Epithelial cell of proximal tubule (primary cell): Measurements from ENCODE around the gene MAP1LC3B2. TPM values are rescaled to one million over a fixed set of nuclear protein-coding genes. Genes with fewer than 3 reads are reported as not detected.
"Not testable (repeated sequence)": the region's sequence is repeated elsewhere in the genome, so short reads cannot be mapped to it uniquely, and the experiment has no call there.

Experiments used
- DNase-seq: peaks from one replicate; pipeline ENCODE4 v3.0.0-alpha.2; 2011; ENCODE audit warnings: low read depth
- H3K4me3 ChIP-seq: 2 replicates; pipeline ENCODE4 v1.5.1; 2011; ENCODE audit warnings: low read depth, mild to moderate bottlenecking, low read length
- total RNA-seq: library from RNA; depleted of rRNA; stranded (reverse); fragments of >200 nt; gene quantifications from 2 replicates; pipeline ENCODE4 v1.2.3, GENCODE V29; 2015
- TF ChIP-seq, protein P1 (sequence below): conservative IDR thresholded peaks from 2 replicates; pipeline ENCODE4 v1.5.1; 2012; ENCODE audit warnings: low read depth, mild to moderate bottlenecking, low read length

Gene MAP1LC3B2
- total RNA-seq, 1 donor from 2014 or later, result not detected

DNA sequence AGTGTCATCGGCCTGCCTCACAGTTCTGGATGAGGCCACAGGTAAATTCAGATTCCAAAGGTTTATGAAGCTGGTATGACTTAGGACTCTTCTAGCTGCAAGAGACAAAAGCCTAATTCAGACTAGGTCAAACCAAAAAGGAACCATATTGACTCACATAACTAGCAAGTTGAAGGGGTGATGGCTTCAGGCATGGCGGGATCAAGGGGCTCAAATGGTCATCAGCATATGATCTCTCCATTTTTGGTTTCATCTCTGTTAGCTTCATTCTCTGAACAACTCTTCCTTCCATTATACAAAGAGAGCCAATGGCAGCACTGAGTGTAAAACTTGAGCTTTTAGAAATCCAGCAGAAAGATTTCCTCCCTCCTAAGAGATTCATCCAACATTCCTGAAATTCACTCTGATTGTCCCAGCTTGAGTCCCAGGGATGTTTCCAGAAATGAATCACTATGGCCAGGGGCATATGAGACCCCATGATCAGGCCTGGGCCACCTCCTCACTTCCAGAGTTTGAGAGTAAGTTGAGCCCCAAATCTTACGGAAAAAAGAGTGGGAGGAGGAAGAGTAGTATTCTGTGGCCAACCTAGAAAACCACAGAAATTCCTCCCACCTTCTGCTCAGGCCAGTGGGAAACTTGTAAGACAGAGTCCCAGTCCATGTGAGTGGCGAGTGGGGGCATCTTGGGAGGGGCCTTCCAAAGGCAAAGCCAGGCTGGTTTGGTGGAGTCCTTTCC, 2.0 kb upstream of the MAP1LC3B2 start:
- TF ChIP-seq, protein P1, sequence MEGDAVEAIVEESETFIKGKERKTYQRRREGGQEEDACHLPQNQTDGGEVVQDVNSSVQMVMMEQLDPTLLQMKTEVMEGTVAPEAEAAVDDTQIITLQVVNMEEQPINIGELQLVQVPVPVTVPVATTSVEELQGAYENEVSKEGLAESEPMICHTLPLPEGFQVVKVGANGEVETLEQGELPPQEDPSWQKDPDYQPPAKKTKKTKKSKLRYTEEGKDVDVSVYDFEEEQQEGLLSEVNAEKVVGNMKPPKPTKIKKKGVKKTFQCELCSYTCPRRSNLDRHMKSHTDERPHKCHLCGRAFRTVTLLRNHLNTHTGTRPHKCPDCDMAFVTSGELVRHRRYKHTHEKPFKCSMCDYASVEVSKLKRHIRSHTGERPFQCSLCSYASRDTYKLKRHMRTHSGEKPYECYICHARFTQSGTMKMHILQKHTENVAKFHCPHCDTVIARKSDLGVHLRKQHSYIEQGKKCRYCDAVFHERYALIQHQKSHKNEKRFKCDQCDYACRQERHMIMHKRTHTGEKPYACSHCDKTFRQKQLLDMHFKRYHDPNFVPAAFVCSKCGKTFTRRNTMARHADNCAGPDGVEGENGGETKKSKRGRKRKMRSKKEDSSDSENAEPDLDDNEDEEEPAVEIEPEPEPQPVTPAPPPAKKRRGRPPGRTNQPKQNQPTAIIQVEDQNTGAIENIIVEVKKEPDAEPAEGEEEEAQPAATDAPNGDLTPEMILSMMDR, result no peak
- no peak for DNase-seq
- H3K4me3 ChIP-seq, result no peak overlapping the region

- TF ChIP-seq, protein P1, result no peak
- no peak overlapping the region for H3K4me3 ChIP-seq
- DNase-seq, result no peak
These were observed 660 bp upstream of the MAP1LC3B2 start for GRCh38 chr12:116558280-116559161.

DNA sequence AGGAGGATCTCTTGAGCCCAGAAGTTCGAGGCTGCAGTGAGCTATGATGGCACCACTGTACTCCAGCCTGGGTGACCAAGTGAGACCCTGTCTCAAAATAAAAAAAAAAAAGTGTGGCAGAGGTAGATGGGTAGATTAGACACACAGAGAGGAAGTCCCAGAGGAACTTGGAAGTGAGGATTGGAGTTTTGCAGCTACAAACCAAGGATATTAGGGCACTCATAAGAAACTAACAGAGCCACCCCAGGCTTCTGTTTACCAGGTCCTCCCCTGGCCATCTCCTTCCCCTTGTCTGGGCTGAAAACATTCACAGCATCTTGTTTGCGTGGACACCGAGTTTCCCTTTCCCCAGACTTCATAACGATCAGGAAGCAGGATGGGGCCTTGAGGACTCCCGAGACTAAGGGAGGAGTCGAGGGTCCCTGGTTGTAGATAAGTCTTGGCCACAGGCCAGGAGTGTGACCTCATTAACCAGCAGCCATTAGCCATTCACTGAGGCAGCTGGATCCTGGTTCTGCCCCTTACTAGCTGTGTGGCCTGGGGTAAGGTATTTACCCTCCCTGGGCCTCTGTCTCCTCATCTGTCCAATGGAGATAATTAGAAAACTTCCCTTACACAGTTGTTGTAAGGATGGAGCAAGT, 2.1 kb downstream of the MAP1LC3B2 start:
- TF ChIP-seq, protein P1, result no peak
- no peak overlapping the region for H3K4me3 ChIP-seq
- no peak for DNase-seq

DNA sequence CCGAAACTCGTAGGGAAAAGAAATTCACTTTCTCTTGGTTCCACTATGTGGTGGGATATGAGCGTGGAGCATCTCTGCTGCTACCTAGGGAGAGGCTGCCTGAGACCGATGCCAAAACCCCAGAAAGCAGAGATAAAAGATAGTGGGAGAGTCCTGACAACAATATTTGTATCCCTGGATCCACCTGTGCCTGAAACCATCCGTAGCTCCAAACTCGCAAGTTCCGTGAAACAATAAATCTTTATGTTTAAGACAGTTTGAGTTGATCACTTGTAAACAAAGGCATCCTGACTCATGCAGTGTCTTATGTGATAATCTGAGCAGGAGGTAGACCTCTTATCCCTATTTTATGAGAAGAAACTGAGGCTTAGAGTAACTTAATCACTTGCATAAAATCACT, 2.9 kb downstream of the MAP1LC3B2 start:
- H3K4me3 ChIP-seq, result no peak overlapping the region
- DNase-seq, result no peak
- TF ChIP-seq, protein P1, result no peak

DNA sequence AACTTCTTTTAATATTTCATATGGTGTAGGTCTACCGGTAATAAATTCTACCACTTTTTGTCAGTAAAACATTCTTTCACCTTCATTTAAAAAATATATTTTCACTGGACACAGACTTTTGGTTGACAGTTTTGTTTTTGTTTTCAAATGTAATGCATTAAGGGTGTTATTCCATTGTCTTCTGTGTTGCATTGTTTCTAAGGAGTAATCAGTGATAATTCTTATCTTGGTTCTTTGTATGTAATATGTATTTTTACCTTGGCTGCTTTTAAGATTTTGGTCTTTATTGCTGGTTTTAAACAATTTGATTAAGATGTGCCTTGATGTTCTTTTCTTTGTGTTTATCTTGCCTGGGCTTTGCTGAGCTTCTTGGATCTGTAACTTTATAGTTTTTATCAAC, 4.1 kb downstream of the MAP1LC3B2 start:
- TF ChIP-seq, protein P1, result no peak
- no peak overlapping the region for H3K4me3 ChIP-seq
- DNase-seq, result no peak

GRCh38 chr12:116564080-116564479, 4.9 kb downstream of the MAP1LC3B2 start:
- no peak overlapping the region for H3K4me3 ChIP-seq
- TF ChIP-seq, protein P1, result no peak
- no peak for DNase-seq

DNA sequence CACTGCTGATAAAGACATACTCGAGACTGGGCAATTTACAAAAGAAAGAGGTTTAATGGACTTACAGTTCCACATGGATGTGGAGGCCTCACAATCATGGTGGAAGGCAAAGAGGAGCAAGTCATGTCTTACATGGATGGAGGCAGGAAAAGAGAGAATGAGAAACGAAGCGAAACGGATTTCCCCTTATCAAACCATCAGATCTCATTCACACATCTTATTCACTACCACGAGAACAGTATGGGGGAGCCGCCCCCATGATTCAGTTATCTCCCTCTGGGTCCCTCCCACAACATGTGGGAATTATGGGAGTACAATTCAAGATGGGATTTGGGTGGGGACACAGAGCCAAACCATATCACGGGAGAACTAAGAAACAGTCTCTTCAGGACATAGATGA, 6.0 kb downstream of the MAP1LC3B2 start:
- DNase-seq, H3K4me3 ChIP-seq: not testable (repeated sequence)
